OCI-LY1 (cell line): ENCODE measurements around the gene MSANTD3.

ENCODE experiments used
- CTCF ChIP-seq: fragments of 200-600 bp; sonication (generic), shearing (Covaris generic); IDR thresholded peaks from 2 replicates; pipeline ENCODE4 v1.5.1; 2017; ENCODE audit warnings: mild to moderate bottlenecking, antibody characterized with exemption, low read length, moderate library complexity, mixed read lengths
- EZH2 ChIP-seq: fragments of 200-600 bp; sonication (generic), shearing (Covaris generic); IDR thresholded peaks from 2 replicates; pipeline ENCODE4 v1.8.0; 2017; ENCODE audit warnings: borderline replicate concordance, mixed run types, mild to moderate bottlenecking, antibody characterized with exemption, low read length, moderate library complexity, mixed read lengths

DNA sequence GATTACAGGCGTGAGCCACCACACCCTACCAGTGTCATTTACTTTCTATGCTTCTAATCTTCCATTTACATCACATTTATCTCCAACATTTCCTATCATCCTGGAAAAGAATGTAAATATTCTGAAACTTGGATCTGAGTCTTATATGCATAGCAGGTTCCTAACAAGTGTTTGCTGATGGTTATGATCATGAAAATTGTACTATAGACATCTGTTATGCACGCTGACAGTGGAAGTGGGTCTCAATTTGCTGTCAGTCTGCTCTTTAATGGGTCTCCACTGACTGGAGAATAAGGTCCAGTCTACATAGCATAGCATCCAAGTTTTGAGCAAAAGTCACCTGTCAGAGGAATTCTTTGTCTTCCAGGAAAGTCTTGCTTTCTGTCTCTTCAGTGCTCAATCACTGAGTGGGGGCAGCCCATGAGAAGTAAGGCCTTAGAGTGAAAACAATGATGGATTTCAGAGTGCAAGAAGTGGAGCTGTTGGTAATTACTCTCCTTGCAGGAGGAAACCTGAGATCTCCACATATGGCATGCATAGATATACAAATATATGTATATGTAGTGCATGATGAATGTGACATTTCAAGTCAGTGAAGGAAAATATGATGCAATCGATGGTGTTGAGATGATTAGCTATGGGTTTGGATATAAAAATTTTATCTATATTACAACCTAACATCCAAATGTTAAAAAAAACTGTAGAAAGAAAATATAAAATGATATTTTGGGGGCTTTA is 29.2 kb upstream of the MSANTD3 start:
- no peak for TF ChIP-seq CTCF
- no peak for TF ChIP-seq EZH2
